Mammary epithelial cell (primary cell): Measurements from ENCODE around the gene SSBP2.

Experiments
- CTCF ChIP-seq, 2 donors: IDR thresholded peaks in 1 of 2; conservative IDR thresholded peaks in 1 of 2; 2 replicates each; pipeline ENCODE4 v1.5.1; 2011 to 2012; ENCODE audit warnings: inconsistent platforms in 2 of 2, low read length in 2 of 2, mild to moderate bottlenecking in 2 of 2, control low read depth in 1 of 2, low read depth in 1 of 2; ENCODE audit not compliant: insufficient read depth in 1 of 2; ENCODE audit errors: extremely low read depth in 1 of 2
- EZH2 ChIP-seq: IDR thresholded peaks from 2 replicates; pipeline ENCODE4 v1.6.1; 2012; ENCODE audit warnings: low read length, inconsistent platforms, borderline replicate concordance

- no peak for TF ChIP-seq CTCF (conservative IDR thresholded peaks at IDR 0.05 in 1 of 2, IDR thresholded peaks at IDR 0.05 in 1 of 2; ENCODE audit: extremely low read depth in 1 of 2, insufficient read depth in 1 of 2, low read depth in 1 of 2, low read length in 2 of 2)
- no peak for TF ChIP-seq EZH2
Measured at GRCh38 chr5:81751836-81752643, 1.1 kb upstream of the SSBP2 start.
